Fibroblast of lung (primary cell): ENCODE data around the gene MAP2K2. TPM values are rescaled to one million over a fixed set of nuclear protein-coding genes. Genes with fewer than 3 reads are reported as not detected.

Experiments used
- DNase-seq, 2 donors: peaks; one replicate each; pipeline versions ENCODE4 v3.0.0 to v3.0.0-alpha.2; 2010; ENCODE audit warnings: low read depth in 2 of 2
- H2AFZ ChIP-seq: 2 replicates; pipeline ENCODE4 v1.5.1; 2012; ENCODE audit warnings: low read length, control low read depth, inconsistent platforms
- H3K27ac ChIP-seq: 2 replicates; pipeline ENCODE4 v1.5.1; 2011; ENCODE audit warnings: low read length, control low read depth; ENCODE audit not compliant: insufficient read depth
- H3K27me3 ChIP-seq: 2 replicates; pipeline ENCODE4 v1.5.1; 2011; ENCODE audit warnings: mild to moderate bottlenecking, low read length; ENCODE audit not compliant: control insufficient read depth, insufficient read depth
- H3K36me3 ChIP-seq: 2 replicates; pipeline ENCODE4 v1.5.1; 2011; ENCODE audit warnings: low read length; ENCODE audit not compliant: control insufficient read depth, insufficient read depth
- H3K4me1 ChIP-seq: 2 replicates; pipeline ENCODE4 v1.5.1; 2011; ENCODE audit warnings: low read length; ENCODE audit not compliant: control insufficient read depth, insufficient read depth; ENCODE audit errors: extremely low read depth
- H3K4me2 ChIP-seq: 2 replicates; pipeline ENCODE4 v1.5.1; 2011; ENCODE audit warnings: low read length, control low read depth; ENCODE audit not compliant: insufficient read depth; ENCODE audit errors: extremely low read depth
- H3K4me3 ChIP-seq, 4 experiments: fragments of 200-600 bp in 1 of 4; sonication (generic) in 1 of 4; replicated peaks in 1 of 4; 2 replicates each; pipeline ENCODE4 v1.5.1; 2011 to 2016; ENCODE audit warnings: low read length in 4 of 4, low read depth in 3 of 4, mild to moderate bottlenecking in 3 of 4, control low read depth in 2 of 4, inconsistent platforms in 1 of 4, mixed read lengths in 1 of 4; ENCODE audit not compliant: insufficient read depth in 1 of 4; ENCODE audit errors: control extremely low read depth in 1 of 4
- H3K79me2 ChIP-seq: 2 replicates; pipeline ENCODE4 v1.5.1; 2012; ENCODE audit warnings: mild to moderate bottlenecking, low read length, inconsistent platforms; ENCODE audit not compliant: control insufficient read depth, insufficient read depth
- H3K9ac ChIP-seq: 2 replicates; pipeline ENCODE4 v1.5.1; 2011; ENCODE audit warnings: mild to moderate bottlenecking, low read length, control low read depth; ENCODE audit not compliant: insufficient read depth
- H3K9me3 ChIP-seq: 2 replicates; pipeline ENCODE4 v1.5.1; 2012; ENCODE audit warnings: low read depth, low read length; ENCODE audit not compliant: control insufficient read depth, insufficient read depth
- H4K20me1 ChIP-seq: 2 replicates; pipeline ENCODE4 v1.5.1; 2011; ENCODE audit warnings: low read length; ENCODE audit not compliant: control insufficient read depth, insufficient read depth; ENCODE audit errors: extremely low read depth
- EZH2 ChIP-seq: IDR thresholded peaks from 2 replicates; pipeline ENCODE4 v1.5.1; 2012; ENCODE audit warnings: low read length, control low read depth, mild to moderate bottlenecking; ENCODE audit errors: missing control alignments
- polyA plus RNA-seq, 2 donors: library from polyadenylated mRNA; depleted of rRNA in 1 of 2; stranded (reverse) in 1 of 2; unstranded in 1 of 2; fragments of >200 nt; gene quantifications; 2 replicates each; pipeline ENCODE4 v1.2.1, GENCODE V29; 2011 to 2012; ENCODE audit warnings: missing spikeins in 1 of 2
- total RNA-seq: library from RNA; depleted of rRNA; stranded (reverse); fragments of >200 nt; gene quantifications from 2 replicates; pipeline ENCODE4 v1.2.1, GENCODE V29; 2014
- TF ChIP-seq, protein P1 (sequence below), 2 donors: IDR thresholded peaks in 1 of 2; conservative IDR thresholded peaks in 1 of 2; 1 replicate in 1 of 2; 2 replicates in 1 of 2; pipeline ENCODE4 v1.5.1; 2011 to 2012; ENCODE audit warnings: low read length in 2 of 2, control low read depth in 1 of 2, inconsistent platforms in 1 of 2, low read depth in 1 of 2, mild to moderate bottlenecking in 1 of 2

Gene MAP2K2
- total and polyA plus RNA-seq, 2 donors (not counting 1 experiment from before 2014, with no cell fraction given): 61.6 to 159 TPM

DNA sequence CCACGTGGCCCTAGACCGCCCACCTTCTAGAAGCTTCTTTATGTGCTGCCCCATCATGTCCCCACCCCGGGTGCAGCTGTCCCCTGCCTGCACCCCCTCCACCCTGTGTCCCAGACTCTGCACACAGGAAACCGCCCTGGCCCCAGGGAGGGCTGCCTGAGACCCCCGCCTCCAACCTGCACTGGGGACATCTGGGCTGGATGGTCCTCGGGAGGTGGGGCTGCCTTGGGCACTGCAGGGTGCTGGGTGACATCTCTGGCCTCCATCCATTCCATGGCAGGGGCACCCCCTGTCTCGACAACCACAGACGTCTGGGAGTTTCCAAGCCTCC, 39.4 kb downstream of the MAP2K2 start:
- no peak for DNase-seq
- Histone ChIP-seq H3K36me3 (peaks cover under 1% of the 10 kb centered on the region), H4K20me1 (no peaks in the 10 kb centered on the region), H3K4me3 (no peak overlapping the region), H3K4me1 (no peaks in the 10 kb centered on the region), H3K79me2 (no peaks in the 10 kb centered on the region), H3K9ac (no peak overlapping the region), H3K27ac (no peak overlapping the region), H3K27me3 (no peaks in the 10 kb centered on the region), H3K4me2 (no peak overlapping the region), H2AFZ (no peak overlapping the region), H3K9me3 (no peaks in the 10 kb centered on the region)
- no peak for TF ChIP-seq EZH2
- TF ChIP-seq, protein P1, sequence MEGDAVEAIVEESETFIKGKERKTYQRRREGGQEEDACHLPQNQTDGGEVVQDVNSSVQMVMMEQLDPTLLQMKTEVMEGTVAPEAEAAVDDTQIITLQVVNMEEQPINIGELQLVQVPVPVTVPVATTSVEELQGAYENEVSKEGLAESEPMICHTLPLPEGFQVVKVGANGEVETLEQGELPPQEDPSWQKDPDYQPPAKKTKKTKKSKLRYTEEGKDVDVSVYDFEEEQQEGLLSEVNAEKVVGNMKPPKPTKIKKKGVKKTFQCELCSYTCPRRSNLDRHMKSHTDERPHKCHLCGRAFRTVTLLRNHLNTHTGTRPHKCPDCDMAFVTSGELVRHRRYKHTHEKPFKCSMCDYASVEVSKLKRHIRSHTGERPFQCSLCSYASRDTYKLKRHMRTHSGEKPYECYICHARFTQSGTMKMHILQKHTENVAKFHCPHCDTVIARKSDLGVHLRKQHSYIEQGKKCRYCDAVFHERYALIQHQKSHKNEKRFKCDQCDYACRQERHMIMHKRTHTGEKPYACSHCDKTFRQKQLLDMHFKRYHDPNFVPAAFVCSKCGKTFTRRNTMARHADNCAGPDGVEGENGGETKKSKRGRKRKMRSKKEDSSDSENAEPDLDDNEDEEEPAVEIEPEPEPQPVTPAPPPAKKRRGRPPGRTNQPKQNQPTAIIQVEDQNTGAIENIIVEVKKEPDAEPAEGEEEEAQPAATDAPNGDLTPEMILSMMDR (conservative IDR thresholded peaks at IDR 0.05 in 1 of 2, IDR thresholded peaks at IDR 0.05 in 1 of 2; ENCODE audit: low read depth in 1 of 2, low read length in 2 of 2): no peak

DNA sequence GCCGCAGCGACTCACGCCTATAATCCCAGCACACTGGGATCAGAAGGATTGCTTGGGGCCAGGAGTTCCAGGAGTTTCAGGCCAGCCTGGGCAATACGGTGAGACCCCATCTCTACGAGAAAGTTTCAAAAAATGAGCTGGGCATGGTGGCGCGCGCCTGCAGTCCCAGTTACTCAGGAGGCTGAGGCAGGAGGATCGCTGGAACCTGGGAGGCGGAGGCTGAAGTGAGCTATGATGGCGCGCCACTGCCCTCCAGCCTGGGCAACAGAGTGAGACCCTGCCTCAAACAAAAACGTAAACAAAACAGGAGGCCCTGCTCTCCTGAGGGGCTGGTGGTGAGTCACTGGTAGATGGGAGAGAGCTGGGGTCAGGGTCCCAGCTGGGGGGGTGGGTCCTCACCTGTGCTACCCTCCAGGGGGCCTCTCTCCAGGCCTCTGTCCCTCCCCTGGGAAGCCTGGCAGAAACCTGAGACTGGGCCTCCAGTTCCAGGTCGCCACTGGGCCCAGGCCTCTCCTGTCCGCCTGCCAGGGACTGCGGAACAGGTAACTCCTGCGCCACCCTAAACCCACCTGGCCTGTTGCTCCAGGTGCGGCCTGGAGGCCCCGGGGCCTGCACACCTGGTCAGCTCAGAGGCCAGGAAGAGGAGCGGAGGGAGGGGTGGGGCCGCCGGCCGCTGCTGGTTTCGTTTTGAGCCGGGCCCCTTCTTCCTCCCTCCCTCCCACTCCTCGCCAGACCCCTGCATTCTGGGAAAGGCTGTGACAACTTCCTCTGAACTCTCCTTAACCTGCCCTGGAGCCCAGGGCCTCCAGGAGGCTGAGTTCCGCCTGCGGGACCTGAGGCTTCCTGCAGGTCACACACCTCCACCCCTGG, 40.0 kb downstream of the MAP2K2 start:
- no peaks in the 10 kb centered on the region for H3K4me1 ChIP-seq
- no peak overlapping the region for H3K27ac ChIP-seq
- H3K9ac ChIP-seq: no peak overlapping the region
- TF ChIP-seq, protein P1 (conservative IDR thresholded peaks at IDR 0.05 in 1 of 2, IDR thresholded peaks at IDR 0.05 in 1 of 2; ENCODE audit: low read depth in 1 of 2, low read length in 2 of 2): no peak
- no peak for TF ChIP-seq EZH2
- H2AFZ ChIP-seq: no peak overlapping the region
- no peaks in the 10 kb centered on the region for H3K27me3 ChIP-seq
- H3K36me3 ChIP-seq: no peaks in the 10 kb centered on the region
- no peaks in the 10 kb centered on the region for H3K9me3 ChIP-seq
- no peaks in the 10 kb centered on the region for H4K20me1 ChIP-seq
- H3K4me3 ChIP-seq: no peak overlapping the region
- H3K79me2 ChIP-seq: no peaks in the 10 kb centered on the region
- DNase-seq: no peak
- H3K4me2 ChIP-seq: no peak overlapping the region

DNA sequence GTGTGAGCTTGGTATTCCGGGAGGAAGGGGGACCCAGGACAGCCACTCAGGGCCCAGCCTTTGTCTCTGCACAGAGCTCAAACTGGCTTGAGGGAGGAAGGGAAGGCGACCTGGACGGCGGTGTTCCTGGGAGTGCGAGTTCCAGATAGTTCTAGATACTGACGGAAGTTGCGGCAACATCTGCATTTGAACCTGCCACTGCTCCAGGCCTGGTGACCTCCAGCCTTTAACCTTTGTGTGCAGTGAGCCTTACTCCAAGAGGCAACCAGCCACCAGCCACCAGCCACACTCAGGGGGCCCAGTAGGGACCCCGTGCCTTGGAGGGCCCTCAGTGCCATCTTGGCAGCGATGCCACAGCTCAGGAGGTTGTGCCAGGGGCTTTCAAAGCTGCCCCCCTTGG, 41.8 kb downstream of the MAP2K2 start:
- no peaks in the 10 kb centered on the region for H3K27me3 ChIP-seq
- TF ChIP-seq EZH2: no peak
- TF ChIP-seq, protein P1 (conservative IDR thresholded peaks at IDR 0.05 in 1 of 2, IDR thresholded peaks at IDR 0.05 in 1 of 2; ENCODE audit: low read depth in 1 of 2, low read length in 2 of 2): no peak
- no peaks in the 10 kb centered on the region for H3K4me1 ChIP-seq
- no peak overlapping the region for H3K4me2 ChIP-seq
- H3K9ac ChIP-seq: no peak overlapping the region
- no peak overlapping the region for H2AFZ ChIP-seq
- H3K9me3 ChIP-seq: no peaks in the 10 kb centered on the region
- DNase-seq: no peak
- H3K27ac ChIP-seq: no peak overlapping the region
- no peak overlapping the region for H3K4me3 ChIP-seq
- H3K36me3 ChIP-seq: no peaks in the 10 kb centered on the region
- H4K20me1 ChIP-seq: no peaks in the 10 kb centered on the region
- no peaks in the 10 kb centered on the region for H3K79me2 ChIP-seq
